H1 (cell line): ENCODE measurements around the gene CPNE5. TPM values are rescaled to one million over a fixed set of nuclear protein-coding genes. Genes with fewer than 3 reads are reported as not detected.

Experiments
- CHD1 ChIP-seq: IDR thresholded peaks from 2 replicates; pipeline ENCODE4 v1.6.1; 2012; ENCODE audit warnings: low read depth, low read length, improper control_type of control experiment
- MAX ChIP-seq: IDR thresholded peaks from 2 replicates; pipeline ENCODE4 v1.6.1; 2012; ENCODE audit warnings: inconsistent platforms
- NANOG ChIP-seq: IDR thresholded peaks from 2 replicates; pipeline ENCODE4 v1.6.1; 2011; ENCODE audit warnings: low read length, low read depth, mild to moderate bottlenecking, inconsistent platforms; ENCODE audit not compliant: insufficient read depth, poor library complexity, severe bottlenecking
- RNF2 ChIP-seq: fragments of 200-900, 300-1000 bp; sonication (generic); IDR thresholded peaks from 2 replicates; pipeline ENCODE4 v1.7.1; 2016; ENCODE audit warnings: borderline replicate concordance, low read depth, mild to moderate bottlenecking, antibody characterized with exemption, low read length; ENCODE audit not compliant: poor library complexity, severe bottlenecking; ENCODE audit errors: missing control alignments
- polyA plus RNA-seq, 7 experiments: library from polyadenylated mRNA; depleted of rRNA in 3 of 7; stranded (reverse) in 5 of 7; unstranded in 2 of 7; fragments of >200 nt in 5 of 7; fragments of 200-250 nt in 2 of 7; gene quantifications; 1 replicate in 5 of 7; 2 replicates in 1 of 7; 4 replicates in 1 of 7; pipeline versions ENCODE4 v1.2.1 to v1.2.3, GENCODE V29; 2011 to 2013; ENCODE audit warnings: missing spikeins in 2 of 7, mixed read lengths in 2 of 7
- total RNA-seq: library from RNA; stranded (reverse); fragmentation: NEBNext Ultra II Directional; extraction: Animal tissue kit (Norgen Biotek cat#: 25700); gene quantifications from 2 replicates; pipeline ENCODE4 v1.2.1, GENCODE V29; 2021

The CPNE5 gene
- total and polyA plus RNA-seq, 2 of the 8 experiments (the other 6 are each of a cell fraction or from before 2014, with no cell fraction given) = 0.88 to 1.8 TPM

- TF ChIP-seq MAX (no peak), RNF2 (no peak), CHD1 (no peak), NANOG (no peak)
Measured at GRCh38 chr6:36857325-36857724, 18.1 kb upstream of the CPNE5 start (continued).
